Right lobe of liver (tissue), 4 donors: ENCODE data around the gene SLC39A11.

Source experiments
- POLR2A ChIP-seq: fragments of 450-650 bp; IDR thresholded peaks from one replicate; pipeline ENCODE4 v1.6.1; 2017; ENCODE audit warnings: antibody characterized with exemption, mild to moderate bottlenecking
- TF ChIP-seq, protein P1 (sequence below), 4 donors: fragments of 200-600 bp in 3 of 4; fragments of 450-650 bp in 1 of 4; IDR thresholded peaks; one replicate each; pipeline versions ENCODE4 v1.5.1 to v1.8.0; 2016 to 2022; ENCODE audit warnings: antibody characterized with exemption in 4 of 4, mild to moderate bottlenecking in 2 of 4
- donor health status: DM: no; HTN: no; CAD: no.
- donor health status: DM: no; HTN: no; CAD: no.
- donor health status: DM: no; HTN: yes; CAD: no.

DNA sequence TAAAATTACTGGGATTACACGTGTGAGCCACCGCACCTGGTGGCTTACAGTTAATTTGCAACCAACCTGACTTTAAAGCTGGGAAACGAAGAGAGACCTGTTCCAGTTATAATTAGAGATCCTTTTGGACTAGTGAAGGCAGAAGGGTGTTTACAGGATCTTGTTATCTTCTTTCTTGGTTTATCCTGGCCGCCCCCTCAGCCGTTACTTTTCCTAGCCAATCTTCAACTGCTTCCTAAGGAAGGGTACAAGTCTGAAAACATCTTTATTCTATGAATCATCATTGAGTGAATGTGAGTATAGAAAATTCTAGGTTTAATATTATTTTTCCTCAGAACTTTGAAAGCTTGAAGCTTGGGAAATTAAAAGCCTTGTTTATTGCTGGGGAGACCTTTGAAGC, 286.5 kb downstream of the SLC39A11 start:
- TF ChIP-seq, protein P1, sequence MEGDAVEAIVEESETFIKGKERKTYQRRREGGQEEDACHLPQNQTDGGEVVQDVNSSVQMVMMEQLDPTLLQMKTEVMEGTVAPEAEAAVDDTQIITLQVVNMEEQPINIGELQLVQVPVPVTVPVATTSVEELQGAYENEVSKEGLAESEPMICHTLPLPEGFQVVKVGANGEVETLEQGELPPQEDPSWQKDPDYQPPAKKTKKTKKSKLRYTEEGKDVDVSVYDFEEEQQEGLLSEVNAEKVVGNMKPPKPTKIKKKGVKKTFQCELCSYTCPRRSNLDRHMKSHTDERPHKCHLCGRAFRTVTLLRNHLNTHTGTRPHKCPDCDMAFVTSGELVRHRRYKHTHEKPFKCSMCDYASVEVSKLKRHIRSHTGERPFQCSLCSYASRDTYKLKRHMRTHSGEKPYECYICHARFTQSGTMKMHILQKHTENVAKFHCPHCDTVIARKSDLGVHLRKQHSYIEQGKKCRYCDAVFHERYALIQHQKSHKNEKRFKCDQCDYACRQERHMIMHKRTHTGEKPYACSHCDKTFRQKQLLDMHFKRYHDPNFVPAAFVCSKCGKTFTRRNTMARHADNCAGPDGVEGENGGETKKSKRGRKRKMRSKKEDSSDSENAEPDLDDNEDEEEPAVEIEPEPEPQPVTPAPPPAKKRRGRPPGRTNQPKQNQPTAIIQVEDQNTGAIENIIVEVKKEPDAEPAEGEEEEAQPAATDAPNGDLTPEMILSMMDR (IDR thresholded peaks at IDR 0.05), result no peak
- no peak for TF ChIP-seq POLR2A
